DMS153 (cell line): ENCODE results near the gene MUC20.
"Not testable (repeated sequence)": the region's sequence is repeated elsewhere in the genome, so short reads cannot be mapped to it uniquely, and the experiment has no call there.

Experiments used
- DNase-seq: peaks from one replicate; lab custom pipeline; 2025; lab: John Stamatoyannopoulos, UW

Gene MUC20

DNA sequence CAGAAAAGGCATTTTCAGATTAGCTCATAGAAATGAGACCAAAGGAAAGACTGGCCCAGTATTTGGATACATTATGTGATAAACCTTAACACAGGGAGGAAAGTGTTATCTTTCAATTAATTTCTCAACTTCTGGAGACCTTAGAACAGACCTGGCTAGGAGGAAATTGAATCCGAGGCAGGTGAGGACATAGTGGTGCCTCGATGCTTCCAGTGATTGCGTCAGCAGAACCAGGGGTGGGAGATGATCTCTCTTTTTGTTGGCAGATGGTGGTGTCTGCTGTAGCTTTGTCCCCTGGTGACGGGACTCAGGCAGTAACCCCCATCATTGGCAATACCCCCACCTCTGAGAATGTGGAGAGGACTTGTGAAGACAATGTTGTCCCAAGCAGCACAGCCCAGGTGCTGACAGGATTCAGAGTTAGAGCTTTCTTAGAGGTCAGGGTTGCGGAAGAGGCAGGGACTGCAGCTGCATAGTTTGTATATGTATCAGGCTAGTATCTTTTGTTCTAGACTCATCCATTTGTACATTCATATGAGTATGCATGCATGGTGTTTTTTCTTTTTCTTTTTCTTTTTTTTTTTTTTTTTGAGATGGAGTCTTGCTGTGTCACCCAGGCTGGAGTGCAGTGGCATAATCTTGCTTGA is 27.9 kb upstream of the MUC20 start:
- no peak for DNase-seq

DNA sequence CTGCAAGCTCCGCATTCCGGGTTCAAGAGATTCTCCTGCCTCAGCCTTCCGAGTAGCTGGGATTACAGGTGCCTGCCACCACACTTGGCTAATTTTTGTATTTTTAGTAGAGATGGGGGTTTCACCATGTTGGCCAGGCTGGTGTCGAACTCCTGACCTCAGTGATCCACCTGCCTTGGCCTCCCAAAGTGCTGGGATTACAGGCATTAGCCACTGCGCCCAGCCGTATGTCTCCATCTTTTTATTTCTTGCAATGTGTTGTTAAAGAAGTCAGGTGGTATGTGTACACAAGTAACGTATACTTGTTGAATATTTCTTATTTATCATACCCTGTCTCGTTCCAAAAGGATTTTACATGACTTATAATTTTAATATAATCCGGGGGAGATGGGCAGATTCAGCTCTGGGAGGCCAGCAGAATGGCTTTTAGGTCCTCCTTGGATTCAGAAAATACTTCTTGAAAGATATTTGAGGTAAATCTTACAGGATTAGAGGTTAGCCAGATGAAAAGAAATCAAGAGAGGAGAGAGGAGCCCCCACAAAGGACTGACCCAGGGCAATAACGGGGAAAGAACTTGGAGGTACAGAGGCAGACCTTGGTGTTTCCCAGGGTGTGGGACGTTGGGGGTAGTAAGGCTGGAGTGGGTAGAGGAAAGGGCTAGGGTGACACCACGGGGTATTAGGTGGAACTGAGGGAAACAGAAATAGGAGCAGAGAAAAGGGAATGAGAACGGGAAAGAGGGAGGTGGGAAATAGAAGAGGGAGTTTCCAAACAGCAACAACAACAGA is 27.2 kb upstream of the MUC20 start:
- no peak for DNase-seq

DNA sequence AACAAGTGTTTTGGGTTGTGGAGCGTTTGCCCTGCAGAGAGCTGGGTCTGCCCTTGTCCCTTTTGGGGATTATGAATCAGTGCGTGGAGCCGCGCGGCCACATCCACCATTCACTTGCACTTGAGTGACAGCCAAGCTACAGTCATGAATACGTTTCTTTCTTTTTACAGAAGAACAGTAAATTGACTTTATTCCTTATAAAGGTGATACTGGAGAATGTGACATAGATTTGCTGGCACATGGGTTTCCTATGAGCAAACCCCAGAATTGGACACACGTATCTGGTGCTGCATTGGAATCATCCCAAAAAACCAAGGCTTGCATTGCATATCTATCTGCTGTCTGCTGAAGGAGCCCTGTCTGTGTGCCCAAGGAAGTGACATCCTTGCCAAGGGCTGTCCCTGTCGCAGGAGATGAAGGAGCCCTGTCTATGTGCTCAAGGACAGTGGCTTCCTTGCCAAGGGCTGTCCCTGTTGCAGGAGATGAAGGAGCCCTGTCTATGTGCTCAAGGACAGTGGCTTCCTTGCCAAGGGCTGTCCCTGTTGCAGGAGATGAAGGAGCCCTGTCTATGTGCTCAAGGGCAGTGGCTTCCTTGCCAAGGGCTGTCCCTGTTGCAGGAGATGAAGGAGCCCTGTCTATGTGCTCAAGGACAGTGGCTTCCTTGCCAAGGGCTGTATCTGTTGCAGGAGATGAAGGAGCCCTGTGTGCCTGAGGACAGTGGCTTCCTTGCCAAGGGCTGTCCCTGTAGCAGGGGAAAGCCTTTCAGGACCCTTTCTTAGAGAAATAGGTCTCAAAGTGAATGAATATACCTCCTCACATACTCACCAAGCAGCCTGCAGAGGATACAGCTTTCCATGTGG is 26.3 kb upstream of the MUC20 start:
- DNase-seq = not testable (repeated sequence)

DNA sequence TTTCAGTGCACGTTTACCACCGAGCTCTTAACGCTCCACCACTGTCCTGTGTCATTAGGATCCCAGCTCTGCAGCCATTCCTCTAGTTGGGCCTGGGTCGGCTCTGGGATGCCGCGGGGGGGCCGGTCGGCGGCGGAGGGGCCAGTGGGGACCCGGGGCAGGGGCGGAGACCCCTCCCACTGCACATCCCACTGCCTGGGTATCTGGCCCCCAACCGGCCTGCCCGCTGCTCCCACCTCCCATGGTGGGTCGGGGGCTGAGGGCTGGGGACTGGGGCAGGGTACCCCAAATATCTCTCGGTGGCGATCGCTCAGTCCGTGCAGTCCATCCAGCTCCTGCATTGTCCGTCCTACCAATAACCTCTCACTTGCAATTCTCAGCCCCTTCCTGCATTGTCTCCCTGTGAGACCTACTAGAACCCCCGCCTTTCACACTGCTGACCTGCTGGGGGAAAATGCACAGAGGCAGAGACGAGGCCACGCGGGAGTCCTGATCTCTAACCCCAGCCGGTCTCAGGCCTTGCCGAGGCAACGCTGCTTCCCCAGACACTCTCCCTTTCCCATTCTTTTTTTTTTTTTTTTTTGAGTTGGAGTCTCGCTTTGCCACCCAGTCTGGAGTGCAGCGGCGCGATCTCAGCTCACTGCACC is 24.0 kb upstream of the MUC20 start:
- DNase-seq = no peak

DNA sequence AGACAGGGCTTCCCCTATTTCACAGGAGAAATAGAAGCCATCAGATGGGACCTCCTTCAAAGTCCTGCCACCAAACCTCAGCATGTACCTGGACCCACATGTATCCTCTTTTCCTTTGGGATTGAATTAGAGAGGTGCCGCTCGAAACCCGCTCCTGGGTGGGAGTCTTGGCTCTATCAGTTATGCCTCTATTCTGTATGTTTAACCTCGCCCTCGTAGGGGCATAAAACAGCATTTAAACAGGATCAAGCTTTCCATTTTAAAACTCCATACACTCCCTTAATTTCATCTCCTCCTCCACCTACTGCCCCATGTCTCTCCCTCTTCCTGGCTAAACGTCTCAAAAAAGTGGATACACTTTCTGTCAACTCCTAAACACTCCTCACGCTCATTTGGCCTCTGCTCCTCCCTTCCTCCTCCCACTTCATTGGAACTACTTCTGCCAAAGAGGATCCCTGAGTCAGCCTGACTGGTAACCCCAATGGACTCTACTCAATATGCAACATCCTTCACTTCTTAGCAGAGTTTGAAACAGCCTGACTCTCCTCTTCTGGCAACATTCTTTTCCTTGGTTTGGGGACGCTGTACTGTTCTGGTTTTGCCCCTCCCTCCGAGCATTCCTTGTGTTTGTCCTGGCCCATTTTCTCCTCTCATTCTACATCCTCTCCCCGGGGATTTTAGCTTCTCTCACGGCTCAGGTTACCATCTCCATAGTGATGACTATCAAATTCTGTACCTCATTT is 23.0 kb upstream of the MUC20 start:
- no peak for DNase-seq

DNA sequence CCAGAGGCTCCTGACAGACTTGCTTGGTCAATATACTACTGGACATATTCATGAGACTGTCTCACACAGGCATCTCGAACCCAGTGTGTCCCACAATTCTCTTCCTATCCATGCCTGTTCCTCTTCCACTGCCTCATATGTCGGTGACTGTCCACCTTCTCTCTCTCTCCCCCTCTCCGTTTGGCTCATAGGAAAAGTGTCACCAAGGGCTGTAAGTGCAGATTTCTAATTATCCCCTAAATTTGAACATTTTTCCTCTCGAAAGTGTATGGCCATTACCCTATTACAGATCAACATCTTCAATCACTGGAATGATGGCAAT is 22.5 kb upstream of the MUC20 start:
- DNase-seq = no peak

DNA sequence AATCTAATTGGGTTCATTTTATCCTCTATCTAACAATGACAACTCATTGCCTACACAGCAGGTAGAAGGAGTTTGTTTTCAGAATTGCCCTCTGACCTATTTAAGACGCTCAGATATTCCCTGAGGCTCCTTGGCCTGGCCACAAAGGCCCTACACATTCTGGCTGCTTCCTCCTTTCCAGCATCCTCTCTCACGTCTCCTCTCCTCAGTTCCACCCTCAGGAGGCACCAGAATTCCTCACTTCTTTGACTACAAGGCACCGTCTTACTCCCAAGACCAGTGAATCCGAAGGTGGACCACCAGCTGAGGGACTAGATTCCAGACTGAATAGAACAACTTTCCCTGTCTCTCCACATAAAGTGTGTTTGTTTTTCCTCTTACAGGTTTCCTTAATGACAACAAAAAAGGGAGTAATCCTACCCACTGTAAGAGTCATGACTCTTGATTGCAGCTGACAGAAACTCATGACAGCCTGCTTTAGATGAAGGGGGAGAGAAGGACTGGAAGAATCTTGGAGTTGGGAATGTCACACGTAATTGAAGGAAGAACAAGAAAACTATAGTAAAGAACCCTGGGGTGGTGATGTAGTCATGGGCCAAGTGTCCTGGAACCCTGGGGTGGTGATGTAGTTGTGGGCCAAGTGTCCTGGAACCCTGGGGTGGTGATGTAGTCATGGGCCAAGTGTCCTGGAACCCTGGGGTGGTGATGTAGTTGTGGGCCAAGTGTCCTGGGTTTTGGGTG is 22.0 kb upstream of the MUC20 start:
- DNase-seq = no peak

DNA sequence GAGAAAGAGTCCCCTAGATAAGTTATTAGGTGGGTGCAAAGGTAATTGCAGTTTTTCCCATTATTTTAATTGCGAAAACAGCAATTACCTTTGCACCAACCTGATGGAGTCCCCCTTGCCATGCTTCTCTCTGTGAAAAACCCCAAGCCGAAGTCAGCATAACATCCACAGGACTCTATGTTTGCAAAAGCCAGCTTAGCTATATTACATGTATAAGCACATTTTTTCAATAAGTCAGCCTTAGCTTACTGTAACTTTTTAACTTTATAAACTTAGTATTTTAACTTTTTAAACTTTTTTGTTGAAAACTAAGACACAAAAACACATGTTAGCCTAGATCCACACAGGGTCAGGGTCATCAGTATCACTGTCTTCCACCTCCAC is 21.4 kb upstream of the MUC20 start:
- DNase-seq = no peak

DNA sequence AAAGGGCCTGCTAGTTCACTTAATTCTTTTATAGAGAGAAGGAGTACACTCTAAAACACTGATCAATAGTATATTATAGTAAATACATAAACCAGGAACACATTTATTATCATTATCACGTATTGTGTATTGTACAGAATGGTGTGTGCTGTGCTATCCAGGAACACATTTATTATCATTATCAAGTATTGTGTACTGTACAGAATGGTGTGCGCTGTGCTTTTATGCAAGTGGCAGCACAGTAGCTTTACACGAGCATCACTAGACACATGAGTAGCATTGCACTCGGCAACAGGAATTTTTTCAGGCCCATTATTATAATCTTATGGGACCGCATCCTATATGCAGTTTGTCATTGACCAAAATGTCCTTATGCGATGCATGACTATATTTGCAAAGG is 20.9 kb upstream of the MUC20 start:
- no peak for DNase-seq

DNA sequence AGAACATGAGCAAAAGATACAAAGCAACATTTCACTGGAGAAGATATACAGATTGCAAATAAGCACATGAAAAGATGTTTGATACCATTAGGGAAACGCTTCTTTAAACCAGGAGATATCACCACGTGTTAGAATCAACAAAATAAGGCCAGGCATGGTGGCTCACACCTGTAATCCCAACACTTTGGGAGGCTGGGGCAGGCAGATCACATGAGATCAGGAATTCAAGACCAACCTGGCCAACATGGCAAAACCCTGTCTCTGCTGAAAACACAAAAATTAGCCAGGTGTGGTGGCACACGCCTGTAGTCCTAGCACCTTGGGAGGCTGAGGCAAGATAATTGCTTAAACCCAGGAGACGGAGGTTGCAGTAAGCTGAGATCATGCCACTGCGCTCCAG is 20.5 kb upstream of the MUC20 start:
- DNase-seq = no peak

DNA sequence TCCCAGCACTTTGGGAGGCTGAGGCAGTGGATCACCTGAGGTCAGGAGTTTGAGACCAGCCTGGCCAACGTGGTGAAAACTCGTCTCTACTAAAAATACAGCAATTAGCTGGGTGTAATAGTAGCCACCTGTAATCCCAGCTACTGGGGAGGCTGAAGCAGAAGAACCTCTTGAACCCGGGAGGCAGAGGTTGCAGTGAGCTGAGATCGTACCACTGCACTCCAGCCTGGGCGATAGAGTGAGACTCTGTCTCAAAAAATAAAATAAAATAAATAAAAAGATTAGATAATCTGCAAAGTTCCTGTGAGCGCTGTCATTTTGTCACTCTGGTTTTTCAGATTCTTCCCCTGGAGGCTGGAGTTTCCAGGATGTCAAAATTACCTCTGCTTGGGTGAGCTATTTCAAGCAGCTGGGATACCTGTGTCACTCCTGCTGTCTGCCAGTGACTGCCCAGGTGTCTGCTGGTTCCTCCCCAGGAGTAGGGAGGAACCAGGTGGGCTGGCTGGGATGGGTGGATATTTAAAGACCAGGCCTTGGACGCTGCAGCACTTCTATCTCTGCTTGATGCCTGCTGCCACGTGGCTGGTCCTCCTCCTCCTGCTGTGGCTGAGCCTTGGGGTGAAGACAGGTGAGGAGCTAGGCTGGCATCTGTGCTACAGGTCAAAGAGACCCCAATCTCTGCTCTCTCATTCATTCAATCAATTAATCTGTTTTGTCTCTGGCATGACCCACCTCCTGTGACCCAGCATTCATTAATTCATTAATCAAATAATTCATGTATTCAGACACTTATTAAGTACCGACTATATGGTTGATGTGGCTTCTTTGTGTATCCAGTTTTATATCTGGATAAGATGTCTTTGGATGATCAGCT is 19.5 kb upstream of the MUC20 start:
- no peak for DNase-seq

DNA sequence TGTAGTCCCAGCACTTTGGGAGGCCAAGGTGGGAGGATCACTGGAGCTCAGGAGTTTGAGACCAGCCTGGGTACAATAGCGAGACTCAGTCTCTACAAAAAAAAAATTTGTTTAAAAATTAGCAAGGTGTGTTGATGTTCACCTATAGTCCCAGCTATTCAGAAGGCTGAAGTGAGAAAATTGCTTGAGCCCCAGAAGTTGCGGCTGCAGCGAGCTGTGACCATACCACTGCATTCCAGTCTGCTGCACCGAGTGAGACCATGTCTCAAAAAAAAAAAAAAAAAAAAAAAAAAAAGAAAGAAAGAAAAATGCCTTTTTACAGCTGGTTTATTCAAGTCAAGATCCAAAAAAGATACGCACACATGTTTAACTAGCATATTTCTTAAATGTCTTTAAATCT is 17.0 kb upstream of the MUC20 start:
- DNase-seq = no peak

DNA sequence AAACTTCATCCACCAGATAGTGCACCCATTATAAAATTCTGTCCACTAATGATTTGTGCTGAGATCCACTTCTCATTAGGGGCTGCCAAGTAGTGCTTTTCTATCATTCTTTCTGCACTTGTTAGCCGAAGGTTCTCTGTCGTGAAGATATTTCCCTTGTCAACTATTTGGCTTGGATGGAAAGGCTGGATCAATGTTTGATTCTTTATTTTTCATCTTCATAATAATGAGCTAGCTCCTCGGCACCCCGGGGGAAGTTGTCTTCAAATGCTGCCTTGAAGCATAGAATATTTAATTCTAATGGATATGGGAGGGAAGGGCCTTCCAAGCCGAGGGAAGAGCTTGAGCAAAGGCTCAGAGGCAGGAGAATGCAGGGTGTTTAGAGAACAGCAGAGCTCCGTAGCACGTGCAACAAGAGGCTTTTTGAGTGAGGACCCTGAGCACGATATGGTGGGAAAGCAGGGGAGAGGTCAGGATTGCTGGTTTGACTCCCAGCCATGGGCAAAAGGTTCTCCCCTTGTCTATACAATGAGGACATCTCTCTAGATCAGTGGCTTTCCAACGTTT is 16.3 kb upstream of the MUC20 start:
- no peak for DNase-seq

DNA sequence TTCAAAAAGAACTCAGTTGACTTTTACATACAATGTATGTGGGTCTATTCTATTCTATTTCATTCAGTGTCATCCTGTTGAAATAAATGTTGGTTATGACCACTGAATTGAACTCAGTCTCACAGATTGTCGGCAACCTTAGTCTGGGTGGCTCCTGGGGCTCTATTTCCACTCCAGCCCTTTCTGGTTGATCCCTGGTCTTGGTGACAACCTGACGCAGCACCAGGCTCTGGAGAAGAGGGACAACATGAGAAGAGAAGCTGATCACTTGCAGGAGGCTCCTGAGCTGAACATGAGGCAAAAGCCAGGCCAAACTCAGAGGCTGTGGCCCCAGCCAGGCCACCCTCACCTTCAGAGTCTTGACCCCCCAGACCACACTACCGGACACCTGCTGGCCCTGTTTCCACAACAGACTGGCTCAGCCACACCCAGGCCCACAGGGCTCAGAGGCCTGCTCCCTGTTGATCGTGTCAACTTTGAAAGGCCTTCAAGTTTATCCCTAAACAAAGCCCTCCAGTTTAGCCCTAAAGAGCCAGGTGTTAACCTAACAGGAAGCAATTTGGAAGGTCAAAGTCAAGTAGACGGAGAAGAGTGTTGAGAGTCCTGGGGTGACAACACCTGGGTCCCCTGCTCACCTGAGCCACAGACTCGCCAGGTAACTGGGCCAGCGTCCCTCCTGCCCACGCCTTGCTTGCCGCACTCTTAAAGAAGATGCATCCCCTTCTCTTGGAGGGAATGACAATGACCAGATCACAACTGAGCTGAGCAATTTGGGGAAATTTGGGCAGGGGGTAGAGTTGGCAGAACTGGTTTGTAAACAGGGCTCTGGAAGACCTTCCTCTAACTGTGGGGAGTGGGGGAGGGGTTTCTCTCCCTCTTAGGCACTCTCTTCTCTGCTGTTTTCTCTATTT is 15.4 kb upstream of the MUC20 start:
- DNase-seq = no peak

DNA sequence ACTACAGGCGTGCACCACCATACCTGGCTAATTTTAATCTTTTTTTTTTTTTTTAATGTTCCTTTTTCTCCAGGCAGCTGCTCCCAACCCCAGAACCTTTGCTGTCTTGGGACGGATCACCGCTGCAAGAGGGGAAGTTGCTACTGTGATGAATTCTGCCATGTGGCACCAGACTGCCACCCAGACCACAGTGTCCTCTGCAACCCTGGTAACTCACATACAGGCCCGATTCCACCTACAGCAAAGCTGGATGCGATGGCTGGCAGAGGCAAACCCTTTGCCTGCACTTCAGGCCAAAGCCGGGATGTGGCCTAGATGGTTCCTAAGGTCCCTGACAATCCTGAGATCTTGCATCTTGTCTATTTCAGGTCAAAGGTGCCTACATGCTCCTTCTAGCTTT is 12.7 kb upstream of the MUC20 start:
- no peak for DNase-seq

DNA sequence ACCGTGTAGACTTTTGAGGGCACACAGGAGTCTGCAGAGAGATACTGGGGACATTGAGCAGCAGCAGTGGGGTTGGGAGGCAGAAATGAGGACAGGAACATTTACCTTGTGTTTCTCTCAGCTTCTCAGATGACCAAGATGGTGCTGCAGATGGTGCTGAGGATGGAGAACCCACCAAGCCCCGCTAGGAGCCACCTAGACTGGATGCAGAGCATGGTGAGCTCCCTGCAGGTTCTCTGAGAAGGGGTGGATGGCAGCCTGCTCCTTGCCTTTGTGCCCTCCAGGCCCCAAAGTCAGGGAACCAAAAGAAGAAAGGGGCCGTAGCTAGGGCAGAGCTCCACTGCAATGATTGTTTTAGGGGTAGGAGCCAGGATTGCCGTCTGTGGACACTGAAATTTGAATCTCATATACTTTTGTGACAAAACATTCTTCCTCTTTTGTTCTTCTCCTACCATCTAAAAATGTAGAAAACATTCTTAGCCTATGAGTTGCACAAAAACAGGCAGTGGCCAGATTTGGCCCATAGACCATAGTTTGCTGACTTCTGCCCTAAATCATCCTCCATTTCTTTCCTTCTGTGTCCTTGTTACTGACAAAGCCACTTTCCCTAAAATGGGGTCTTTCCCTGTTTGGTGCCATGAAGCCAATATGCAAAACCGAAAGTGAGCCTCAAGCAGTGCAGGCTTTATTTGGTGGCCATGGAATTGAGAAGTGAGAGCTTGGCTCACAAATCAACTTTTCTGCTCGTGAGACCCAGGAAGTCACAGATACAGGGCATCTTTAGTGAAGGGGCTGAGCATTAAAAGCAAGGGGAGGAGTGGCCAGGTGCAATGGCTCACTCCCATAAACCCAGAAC is 11.9 kb upstream of the MUC20 start:
- no peak for DNase-seq

DNA sequence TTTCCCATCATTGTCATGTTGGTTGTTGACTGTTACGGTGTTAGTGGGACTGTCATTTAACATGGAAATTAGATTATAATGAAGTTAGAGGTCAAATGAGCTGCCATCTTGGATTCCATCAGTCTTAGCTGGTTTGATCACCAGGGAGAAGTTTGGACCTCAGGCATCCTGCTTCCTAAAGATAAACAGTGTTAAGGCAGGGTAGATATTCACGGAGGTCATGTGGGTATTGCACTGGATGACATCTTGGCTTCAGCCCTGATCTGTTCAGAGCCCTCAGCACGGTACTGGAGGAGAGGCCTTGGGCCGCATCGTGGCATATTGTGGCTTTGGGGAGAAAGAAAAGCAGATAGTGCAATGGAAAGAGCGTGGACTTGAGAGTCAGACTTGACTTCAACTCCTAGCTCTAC is 11.1 kb upstream of the MUC20 start:
- DNase-seq = no peak
